SK-N-SH treated with all-trans-retinoic acid at 6 μM for 48 hours (cell line): ENCODE measurements around the gene XYLB.

ENCODE experiments used
- ATAC-seq: fragments of 200-7000 bp; cut with Tn5 transposase; 3 replicates; pipeline ENCODE4 v1.9.1; 2020; ENCODE audit warnings: mild to moderate bottlenecking, moderate library complexity
- ARNTL ChIP-seq: fragments of 450-650 bp; formaldehyde crosslinking; IDR thresholded peaks from 2 replicates; pipeline ENCODE4 v1.5.0; 2020; ENCODE audit warnings: low read depth, mild to moderate bottlenecking, moderate library complexity, borderline replicate concordance
- CREB5 ChIP-seq: fragments of 250-450 bp; sonication (Bioruptor Pico); IDR thresholded peaks from 2 replicates; pipeline ENCODE4 v1.5.1; 2020; ENCODE audit warnings: low read depth, mild to moderate bottlenecking, moderate library complexity
- CSRNP3 ChIP-seq: fragments of 250-450 bp; sonication (Bioruptor Pico); IDR thresholded peaks from 2 replicates; pipeline ENCODE4 v1.5.1; 2021; ENCODE audit warnings: mild to moderate bottlenecking, moderate library complexity
- ESRRG ChIP-seq: fragments of 250-450 bp; sonication (Bioruptor Pico); IDR thresholded peaks from 2 replicates; pipeline ENCODE4 v1.6.1; 2021; ENCODE audit warnings: mild to moderate bottlenecking
- GLIS3 ChIP-seq: fragments of 250-450 bp; sonication (Bioruptor Pico); IDR thresholded peaks from 2 replicates; pipeline ENCODE4 v1.5.0; 2020; ENCODE audit warnings: mild to moderate bottlenecking, moderate library complexity
- ISL1 ChIP-seq: fragments of 250-450 bp; sonication (Bioruptor Pico); IDR thresholded peaks from 2 replicates; pipeline ENCODE4 v2.1.2; 2022; ENCODE audit warnings: mild to moderate bottlenecking, moderate library complexity
- PPARA ChIP-seq: fragments of 250-450 bp; sonication (Bioruptor Pico); IDR thresholded peaks from 2 replicates; pipeline ENCODE4 v1.5.0; 2020; ENCODE audit warnings: mild to moderate bottlenecking, borderline replicate concordance
- SNAI2 ChIP-seq: fragments of 250-450 bp; sonication (Bioruptor Pico); IDR thresholded peaks from 2 replicates; pipeline ENCODE4 v1.5.0; 2020; ENCODE audit warnings: mild to moderate bottlenecking, moderate library complexity
- TCF4 ChIP-seq: fragments of 250-450 bp; sonication (Bioruptor Pico); IDR thresholded peaks from 2 replicates; pipeline ENCODE4 v1.8.0; 2021; ENCODE audit warnings: mild to moderate bottlenecking, moderate library complexity, borderline replicate concordance
- TOX ChIP-seq: fragments of 250-450 bp; sonication (Bioruptor Pico); IDR thresholded peaks from 2 replicates; pipeline ENCODE4 v1.8.0; 2021; ENCODE audit warnings: mild to moderate bottlenecking, moderate library complexity, borderline replicate concordance
- TSHZ2 ChIP-seq: fragments of 250-450 bp; sonication (Bioruptor Pico); IDR thresholded peaks from 2 replicates; pipeline ENCODE4 v1.5.0; 2020; ENCODE audit warnings: mild to moderate bottlenecking, moderate library complexity
- ZC3H10 ChIP-seq: fragments of 250-450 bp; sonication (Bioruptor Pico); IDR thresholded peaks from 2 replicates; pipeline ENCODE4 v1.5.1; 2021; ENCODE audit warnings: mild to moderate bottlenecking, moderate library complexity
- ZFP3 ChIP-seq: fragments of 250-450 bp; sonication (Bioruptor Pico); IDR thresholded peaks from 2 replicates; pipeline ENCODE4 v1.5.0; 2020; ENCODE audit warnings: mild to moderate bottlenecking, moderate library complexity
- ZFP30 ChIP-seq: fragments of 450-650 bp; formaldehyde crosslinking; IDR thresholded peaks from 2 replicates; pipeline ENCODE4 v1.5.0; 2022; ENCODE audit warnings: mild to moderate bottlenecking, moderate library complexity
- ZNF70 ChIP-seq: fragments of 450-650 bp; formaldehyde crosslinking; IDR thresholded peaks from 2 replicates; pipeline ENCODE4 v1.5.0; 2020; ENCODE audit warnings: mild to moderate bottlenecking, moderate library complexity
- TF ChIP-seq, protein P1 (sequence below): fragments of 250-450 bp; sonication (Bioruptor Pico); IDR thresholded peaks from 2 replicates; pipeline ENCODE4 v1.8.0; 2021; ENCODE audit warnings: low read depth, mild to moderate bottlenecking, moderate library complexity, borderline replicate concordance

Gene XYLB

DNA sequence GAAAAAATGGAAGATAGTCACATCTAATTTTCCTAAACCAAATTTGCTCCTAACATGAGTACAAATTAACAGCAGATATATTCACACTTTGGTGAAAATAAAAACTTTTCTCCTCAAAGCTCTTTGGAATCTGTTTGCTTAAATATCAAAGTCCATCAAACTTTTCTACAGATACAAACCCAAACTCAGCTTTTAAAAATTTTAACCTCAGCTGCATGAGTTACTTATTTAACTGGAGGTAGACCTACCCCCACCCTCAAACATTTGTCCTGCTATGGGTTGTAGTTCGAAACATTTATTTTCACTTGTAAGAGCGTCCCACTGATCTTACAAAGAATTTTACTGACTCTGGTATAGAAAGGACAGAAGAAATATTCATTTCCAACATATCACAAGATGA, 8.9 kb upstream of the XYLB start (continued):
- no peak for TF ChIP-seq ARNTL
- TF ChIP-seq ESRRG = no peak
- no peak for TF ChIP-seq CSRNP3 (CRISPR knock-in tag)
- TF ChIP-seq TSHZ2 (CRISPR knock-in tag) = no peak
- TF ChIP-seq GLIS3 (CRISPR knock-in tag) = no peak
- TF ChIP-seq ZC3H10 = no peak
- no peak for TF ChIP-seq ZNF70 (CRISPR knock-in tag)
- no peak for TF ChIP-seq ISL1 (CRISPR knock-in tag)
- TF ChIP-seq TOX (CRISPR knock-in tag) = no peak
- TF ChIP-seq ZFP3 (CRISPR knock-in tag) = no peak

DNA sequence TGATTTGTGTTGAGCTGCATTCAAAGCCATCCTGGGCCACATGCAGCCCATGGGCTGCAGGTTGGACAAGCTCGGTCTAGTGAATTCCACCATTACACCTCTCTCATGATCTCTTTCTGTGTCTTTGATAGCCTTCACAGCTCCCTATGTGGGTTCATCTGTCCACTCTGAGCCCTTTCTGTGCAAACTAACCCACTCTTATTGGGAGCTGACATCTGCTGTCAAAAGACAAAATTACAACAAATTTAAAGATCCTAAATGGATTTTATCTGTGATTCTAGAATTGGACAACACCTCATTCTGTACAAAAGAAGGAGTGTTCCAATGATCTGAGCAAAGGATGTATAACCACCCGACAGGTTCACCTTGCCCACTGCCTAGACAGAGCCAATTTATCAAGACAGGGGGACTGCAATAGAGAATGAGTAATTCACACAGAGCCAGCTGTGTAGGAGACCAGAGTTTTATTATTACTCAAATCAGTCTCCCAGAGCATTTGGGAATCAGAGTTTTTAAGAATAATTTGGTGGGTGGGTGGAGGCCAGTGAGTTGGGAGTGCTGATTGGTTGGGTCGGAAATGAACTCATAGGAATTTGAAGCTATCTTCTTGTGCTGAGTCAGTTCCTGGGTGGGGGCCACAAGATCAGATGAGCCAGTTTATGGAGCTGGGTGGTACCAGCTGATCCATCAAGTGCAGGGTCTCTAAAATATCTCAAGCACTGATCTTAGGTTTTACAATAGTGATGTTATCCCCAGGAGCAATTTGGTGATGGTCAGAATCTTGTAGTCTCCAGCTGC, 2.6 kb upstream of the XYLB start:
- no peak for ATAC-seq

DNA sequence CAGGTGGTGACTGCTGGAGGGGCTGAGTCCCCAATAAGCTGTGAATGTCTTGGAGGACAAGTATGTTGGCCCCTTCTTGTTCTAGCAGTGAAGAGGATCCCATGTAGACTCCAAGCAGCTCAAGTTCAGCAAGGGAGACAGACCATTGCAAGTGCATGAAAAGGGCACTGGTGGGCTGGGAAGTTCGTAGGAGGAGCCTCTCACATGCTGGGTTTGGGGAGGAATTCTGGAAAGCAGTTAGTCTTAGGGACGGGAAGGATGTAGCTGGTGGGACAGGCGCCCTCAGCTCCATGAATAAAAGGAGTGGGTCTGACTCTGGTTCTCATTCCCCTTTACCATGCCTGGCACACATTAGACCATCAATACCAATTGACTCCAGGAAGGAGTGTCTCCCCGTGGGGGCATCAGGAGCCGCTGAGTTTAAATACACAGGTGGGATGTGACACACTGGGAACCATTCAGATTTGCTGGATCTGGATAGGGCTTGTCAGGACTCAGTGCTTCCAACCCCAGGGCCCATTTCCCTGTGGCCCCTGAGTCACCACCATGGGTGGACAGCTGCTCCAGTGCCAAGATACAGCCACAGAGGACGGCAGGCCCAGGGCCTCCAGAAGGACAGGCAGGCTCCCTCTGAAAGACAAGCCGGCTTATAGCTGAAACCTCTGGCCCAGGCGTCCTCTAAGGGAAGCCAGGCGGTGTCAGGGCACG, 552 bp upstream of the XYLB start:
- ATAC-seq = peak; percentile 61; the same call in 2 of the 3 replicates
- TF ChIP-seq ESRRG (no peak), ISL1 (CRISPR knock-in tag) (no peak), CSRNP3 (CRISPR knock-in tag) (no peak), ZFP3 (CRISPR knock-in tag) (no peak), SNAI2 (no peak), PPARA (no peak), ZC3H10 (no peak), CREB5 (CRISPR knock-in tag) (no peak)
- TF ChIP-seq, protein P1, sequence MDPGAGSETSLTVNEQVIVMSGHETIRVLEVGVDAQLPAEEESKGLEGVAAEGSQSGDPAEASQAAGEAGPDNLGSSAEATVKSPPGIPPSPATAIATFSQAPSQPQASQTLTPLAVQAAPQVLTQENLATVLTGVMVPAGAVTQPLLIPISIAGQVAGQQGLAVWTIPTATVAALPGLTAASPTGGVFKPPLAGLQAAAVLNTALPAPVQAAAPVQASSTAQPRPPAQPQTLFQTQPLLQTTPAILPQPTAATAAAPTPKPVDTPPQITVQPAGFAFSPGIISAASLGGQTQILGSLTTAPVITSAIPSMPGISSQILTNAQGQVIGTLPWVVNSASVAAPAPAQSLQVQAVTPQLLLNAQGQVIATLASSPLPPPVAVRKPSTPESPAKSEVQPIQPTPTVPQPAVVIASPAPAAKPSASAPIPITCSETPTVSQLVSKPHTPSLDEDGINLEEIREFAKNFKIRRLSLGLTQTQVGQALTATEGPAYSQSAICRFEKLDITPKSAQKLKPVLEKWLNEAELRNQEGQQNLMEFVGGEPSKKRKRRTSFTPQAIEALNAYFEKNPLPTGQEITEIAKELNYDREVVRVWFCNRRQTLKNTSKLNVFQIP (CRISPR knock-in tag) = no peak

More for the DNA sequence above, 2.6 kb upstream of the XYLB start:
- TF ChIP-seq TCF4 (CRISPR knock-in tag) (no peak), CREB5 (CRISPR knock-in tag) (no peak), PPARA (no peak), ZFP30 (CRISPR knock-in tag) (no peak), CSRNP3 (CRISPR knock-in tag) (no peak), ESRRG (no peak), ZNF70 (CRISPR knock-in tag) (no peak)
- TF ChIP-seq, protein P1 (CRISPR knock-in tag) = no peak
- TF ChIP-seq, all 23 proteins: peak for 0
